NCI-H2196 treated with DMSO at 0.1 percent for 48 hours (cell line): ENCODE measurements around the gene AGAP2.
A peak's percentile ranks its signal among the peaks of the same experiment; 100 is the strongest.

Experiments used
- DNase-seq: peaks from one replicate; lab custom pipeline; 2025; ENCODE audit not compliant: unreplicated experiment; lab: John Stamatoyannopoulos, UW

The AGAP2 gene

DNA sequence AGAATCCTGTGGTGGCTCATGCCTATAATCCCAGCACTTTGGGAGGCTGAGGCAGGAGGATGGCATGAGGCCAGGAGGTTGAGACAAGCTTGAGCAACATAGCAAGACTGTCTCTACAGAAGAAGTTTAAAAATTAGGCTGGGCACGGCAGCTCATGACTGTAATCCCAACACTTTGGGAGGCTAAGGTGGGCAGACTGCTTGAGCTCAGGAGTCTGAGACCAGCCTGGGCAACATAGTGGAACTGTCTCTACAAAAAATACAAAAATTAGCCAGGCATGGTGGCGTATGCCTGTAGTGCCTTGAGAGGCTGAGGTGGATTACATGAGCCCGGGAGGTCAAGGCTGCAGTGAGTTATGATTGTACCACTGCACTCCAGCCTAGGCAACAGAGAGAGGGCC, 29.3 kb upstream of the AGAP2 start:
- no peak for DNase-seq

DNA sequence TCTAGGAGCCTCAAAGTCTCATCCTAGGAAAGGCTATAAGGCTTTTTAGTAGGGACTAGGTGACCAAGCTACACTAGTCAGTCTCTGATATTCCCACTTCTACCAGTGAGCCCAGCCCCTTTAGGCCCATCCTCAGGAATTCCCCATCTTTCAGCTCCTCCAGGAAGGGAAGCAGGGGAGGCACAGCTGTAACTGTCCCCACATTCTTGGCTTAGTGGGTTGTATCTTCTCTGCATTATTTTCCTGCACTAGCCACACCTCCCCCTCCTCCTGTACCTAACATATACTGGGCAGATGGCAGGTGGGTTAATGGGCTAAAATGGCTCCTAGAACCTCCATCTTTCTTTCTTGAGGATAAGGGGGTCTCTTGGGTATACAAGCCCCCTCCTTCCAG, 28.8 kb upstream of the AGAP2 start:
- no peak for DNase-seq

DNA sequence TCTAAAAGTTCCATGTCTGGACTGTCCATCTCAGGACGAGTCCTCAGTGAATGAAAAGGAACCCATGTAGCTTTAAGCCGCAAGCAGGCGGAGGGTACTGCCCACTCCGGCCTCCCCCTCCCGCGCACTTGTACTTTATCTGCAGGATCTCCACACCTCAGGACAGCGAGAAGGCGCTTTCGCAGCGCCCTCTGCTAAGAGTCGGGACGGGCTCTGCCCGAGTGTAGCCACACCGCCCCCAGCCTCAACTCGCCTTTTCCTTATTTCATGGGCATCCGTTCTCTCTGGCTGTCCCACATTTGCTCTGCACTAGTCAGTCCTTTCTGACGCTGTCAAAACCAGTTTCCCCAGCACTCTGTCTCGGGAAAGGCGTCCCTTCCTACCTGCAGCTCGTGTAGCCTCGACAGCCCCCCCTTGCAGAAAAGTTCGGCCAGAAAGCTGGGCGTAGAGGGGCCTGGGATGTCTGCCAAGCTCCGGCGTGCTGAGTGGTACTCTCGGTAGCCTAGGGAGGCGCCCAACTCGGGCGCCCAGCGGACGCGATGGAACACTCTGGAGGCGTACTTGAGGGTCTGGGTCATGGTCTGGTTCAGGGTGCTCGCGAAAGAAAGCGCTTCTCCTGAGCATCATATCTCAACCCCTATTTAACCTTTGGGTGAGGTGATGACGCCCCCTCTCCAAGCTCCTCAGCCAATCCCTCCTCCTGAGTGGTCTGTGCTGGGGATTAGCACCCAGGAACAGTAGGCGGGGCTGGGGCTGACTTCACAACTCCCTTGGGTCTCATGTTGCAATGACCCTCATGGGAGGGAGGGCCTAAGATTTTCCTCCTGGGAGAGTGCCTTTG, 28.1 kb upstream of the AGAP2 start, which contains the start of gene CYP27B1:
Gene CYP27B1 (minus strand): TSS at position 615 of the 841 bp plus-strand sequence. CDS start 37 bp downstream, at position 578.
- no peak for DNase-seq

DNA sequence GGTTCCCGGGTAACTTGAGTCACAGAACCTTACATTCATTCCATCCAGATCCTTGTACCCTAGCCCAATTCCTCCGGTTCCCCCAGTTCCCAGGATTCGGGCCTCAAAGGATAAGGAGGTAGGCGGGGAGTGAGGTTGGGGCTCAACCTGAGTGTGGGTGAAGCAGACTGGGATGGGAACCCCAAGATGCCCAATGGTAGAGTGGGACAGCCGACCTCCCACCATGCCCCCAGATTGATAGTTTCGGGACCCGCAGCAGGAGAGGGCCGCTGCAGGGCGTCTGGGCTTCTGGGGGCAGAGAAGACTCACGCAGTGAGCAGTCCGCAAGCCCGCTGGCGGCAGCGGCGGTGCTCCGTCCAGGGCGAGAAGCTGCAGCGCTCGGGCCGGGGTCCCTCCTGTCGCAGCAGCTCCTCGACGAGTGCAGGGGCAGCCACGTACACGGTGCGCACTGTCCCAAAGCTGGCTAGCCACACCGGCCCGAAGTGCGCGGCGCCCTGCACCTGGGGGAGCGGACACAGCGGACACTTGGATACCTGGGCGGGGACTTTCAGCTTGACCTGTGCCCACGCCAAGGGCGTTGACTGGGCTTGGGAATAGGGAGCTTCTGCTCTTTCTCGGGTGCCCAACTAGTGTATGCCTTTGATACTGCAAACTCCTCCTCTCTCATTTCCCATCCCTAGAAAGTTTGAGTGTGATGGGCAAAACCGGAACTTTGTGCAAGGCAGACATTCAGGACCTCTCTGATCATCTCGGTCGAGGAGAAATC, 27.3 kb upstream of the AGAP2 start:
- DNase-seq: no peak

DNA sequence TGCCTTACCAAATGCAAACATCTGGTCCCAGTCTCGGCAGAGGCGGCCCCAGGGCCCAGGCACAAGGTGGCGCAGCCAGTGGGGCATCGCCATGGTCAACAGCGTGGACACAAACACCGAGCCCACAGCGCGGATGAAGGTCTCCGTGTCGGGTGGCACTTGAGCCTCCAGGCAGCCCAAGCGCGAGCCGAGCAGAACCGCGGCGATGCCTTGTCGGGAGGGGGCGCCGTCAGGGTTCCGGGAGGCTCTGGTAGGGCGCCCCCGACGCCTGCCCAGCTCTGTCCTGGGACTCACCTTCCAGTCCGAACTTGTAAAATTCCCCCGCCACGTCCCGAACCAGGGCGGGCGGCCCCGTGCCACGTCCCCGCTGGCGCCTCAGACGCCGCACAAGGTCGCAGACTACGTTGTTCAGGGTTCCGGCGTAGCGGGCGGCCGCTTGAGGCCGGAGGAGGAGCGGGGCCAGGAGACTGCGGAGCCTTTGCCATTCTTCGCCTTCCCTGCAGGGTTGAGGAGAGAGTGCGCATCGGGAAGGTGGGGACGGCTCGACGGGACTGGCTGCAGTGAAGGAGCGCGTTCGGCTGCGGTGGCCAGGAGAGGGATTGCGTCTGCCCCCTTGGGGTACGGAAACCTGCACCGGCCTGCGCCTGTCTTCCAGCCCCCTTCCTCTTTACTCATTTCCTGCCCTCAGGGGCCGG, 26.6 kb upstream of the AGAP2 start:
- DNase-seq: no peak

DNA sequence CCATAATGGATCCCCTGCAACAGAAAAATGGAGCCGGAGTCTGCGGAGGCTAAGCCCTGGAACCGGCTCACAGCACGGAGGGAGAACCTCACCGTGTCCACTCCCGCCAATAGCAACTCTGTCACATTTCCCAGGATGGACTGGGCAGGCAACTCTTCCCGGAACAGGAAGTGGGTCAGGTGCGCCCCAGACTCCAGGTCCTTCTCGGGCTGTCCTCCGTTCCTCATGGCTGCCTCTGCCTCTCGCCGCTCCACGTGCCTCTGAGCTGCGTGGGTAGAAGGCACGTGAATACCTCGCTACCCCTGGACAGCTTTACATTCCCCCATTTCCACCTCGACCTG, 26.1 kb upstream of the AGAP2 start:
- DNase-seq: no peak

DNA sequence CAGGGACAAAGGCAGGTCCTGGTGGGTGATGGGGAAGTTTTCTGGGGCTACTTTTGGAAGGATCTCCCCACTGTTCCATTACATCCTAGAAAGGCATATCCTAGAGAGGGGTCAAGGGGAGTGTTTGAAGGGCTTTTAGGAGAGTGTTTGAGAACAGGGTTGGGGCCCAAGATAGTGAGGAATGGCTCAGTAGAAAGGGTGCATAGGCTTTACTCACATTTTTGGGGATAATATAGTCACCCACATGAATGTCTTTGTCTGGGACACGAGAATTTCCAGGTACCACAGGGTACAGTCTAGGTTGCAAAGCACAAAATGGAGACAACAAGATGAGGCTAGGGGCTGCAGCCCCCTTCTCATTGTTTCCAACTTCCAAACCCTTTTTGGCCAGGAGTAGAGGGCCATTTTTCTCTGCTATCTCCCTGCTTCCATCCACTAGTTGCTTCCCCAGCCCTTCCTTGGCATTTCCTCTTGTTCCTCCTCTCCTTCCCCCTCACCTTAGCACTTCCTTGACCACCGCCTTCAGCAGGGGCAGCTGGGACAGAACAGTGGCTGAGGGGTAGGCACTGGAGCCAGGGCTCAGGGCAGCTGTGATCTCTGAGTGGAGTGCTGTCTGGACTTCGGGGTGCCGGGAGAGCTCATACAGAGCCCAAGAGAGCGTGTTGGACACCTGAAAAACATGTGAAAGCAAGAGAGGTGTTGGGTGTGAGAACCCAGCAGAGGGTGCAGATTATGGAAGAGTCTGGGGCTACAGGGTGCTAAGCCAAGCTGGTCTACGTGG, 25.5 kb upstream of the AGAP2 start:
- no peak for DNase-seq

DNA sequence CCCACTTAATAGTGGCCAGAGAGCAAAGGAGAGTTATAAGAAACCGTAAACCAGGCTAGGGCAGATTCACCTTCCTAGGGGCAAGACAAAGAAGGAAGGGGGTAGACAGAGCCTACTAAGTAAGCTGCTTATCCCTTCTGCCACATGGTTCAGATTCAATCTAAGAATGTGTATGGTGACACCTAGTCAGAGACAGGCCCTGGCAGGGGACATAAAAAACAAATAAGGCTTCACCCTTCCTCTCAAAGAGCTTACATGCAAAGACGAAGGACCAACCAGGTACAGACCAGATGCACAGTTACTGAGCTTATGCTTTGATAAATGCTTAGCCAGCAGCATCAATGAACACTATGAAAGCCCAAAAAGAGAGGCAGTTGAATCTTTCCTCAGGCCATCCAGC, 23.9 kb upstream of the AGAP2 start:
- no peak for DNase-seq

DNA sequence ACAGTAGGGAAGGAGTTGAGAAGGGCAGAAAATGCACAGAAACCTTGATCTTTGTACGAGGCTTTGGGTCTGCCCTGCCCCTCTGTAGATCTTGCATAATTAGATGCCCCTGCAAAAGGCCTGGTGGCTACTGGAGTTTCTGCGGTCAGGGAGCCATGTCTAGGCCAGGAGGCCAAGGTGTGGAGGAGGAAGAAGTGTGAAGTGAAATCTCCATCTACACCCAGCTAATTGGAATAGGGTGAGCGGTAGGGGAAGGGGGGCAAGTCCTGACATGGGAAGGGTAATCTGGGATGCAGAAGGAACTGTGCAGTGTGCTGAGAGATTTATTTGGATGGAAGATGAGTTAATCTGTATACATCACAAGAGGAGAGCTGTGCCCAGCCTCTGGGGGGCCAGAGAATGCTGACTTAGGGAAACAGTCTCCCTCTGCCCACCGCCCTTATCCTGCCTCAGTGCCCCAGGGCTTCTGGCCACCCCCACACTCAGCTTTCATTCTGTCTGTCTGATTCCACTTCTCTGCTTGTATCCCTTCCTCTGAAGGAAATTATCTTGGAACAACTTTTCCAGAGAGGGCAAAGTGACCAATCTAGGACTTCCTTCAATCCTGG, 23.0 kb upstream of the AGAP2 start:
- DNase-seq: no peak

DNA sequence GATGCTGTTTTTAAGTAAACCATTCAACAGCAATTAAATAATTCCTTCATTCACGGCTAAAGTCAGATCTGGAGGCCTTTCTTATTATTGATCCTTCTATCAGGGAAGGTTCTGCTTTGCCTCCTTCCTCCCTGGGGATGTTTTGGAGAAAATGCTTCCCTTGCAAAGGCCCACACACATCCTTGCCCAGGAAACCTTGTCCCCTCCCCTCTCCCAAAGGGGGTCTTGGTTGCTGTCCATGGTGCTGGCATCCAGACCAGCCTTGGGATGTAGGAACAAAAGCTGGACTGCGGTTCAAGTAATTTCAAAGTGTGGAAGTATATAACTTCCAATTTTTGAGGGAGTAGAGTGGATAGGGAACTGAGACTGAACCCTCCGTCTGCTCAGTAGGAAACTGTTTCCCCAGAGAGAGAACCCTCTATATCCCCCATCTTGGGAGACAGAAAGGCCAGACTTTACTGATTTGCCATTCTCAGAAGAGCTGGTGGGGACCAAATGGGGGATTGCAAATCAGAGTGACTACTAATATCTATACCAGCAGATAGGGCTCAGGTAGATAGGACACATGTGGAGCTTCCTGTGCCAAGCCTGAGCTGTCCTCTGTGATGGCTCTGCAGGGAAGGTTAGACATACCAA, 21.9 kb upstream of the AGAP2 start:
- no peak for DNase-seq

DNA sequence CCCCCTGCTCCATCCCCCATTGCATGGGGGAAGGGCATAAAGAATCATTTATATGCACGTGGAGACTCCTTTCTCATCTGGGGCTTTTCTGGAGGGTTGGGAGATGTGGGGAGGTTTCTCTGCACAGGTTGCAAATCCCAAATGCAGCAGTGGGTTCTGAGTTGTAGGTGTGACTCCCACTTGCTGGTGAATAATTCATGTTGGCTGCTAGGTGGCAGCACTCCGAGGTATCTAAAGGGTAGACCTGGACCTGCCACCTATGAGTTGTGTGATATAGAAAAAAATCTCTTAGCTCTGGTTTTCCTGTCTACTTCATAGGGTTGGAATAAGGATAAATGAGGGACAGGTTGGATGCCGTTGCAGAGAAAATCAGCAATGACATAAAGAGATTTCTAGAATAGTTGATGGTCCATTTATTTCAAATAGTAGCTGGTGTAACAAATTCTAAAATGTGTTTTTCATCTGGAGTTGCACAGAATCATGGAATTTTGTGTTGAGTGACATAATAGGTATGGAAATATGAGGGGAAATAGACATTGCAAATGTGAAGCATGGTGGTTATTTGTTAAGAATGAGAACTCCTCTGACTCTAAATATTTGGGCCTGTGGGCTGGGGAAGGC, 20.9 kb upstream of the AGAP2 start:
- DNase-seq: peak; percentile 40

DNA sequence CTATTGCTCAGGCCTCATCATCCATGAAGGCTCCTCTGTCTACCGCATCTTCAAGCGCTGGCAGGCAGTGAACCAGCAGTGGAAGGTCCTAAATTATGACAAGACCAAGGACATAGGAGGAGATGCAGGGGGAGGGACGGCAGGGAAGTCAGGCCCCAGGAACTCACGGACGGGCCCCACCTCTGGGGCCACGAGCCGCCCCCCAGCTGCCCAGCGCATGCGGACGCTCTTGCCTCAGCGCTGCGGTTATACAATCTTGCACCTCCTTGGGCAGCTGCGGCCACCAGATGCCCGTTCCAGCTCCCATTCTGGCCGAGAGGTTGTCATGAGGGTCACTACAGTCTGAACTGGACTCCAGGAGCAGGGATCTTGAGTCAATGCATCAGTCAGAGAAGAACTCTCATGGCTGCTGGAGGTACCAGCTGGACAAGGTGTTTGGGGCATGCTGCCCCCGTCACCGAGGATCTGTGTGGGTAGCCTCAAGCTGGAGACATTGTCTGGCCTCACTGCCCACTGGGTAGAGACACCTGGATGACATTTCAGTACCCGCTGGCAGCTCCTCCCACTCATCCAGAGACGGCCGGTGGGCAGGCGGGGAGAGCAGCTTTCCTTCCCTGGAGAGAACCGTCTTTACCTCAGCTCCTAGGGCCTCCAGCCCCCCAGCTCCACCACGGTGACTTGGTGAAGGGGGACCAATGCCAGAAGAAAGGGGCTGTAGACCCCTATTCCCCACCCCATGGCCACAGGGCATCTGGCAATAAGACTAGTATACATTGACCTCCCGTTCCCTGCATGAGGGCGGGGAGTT, 20.2 kb upstream of the AGAP2 start:
- no peak for DNase-seq

DNA sequence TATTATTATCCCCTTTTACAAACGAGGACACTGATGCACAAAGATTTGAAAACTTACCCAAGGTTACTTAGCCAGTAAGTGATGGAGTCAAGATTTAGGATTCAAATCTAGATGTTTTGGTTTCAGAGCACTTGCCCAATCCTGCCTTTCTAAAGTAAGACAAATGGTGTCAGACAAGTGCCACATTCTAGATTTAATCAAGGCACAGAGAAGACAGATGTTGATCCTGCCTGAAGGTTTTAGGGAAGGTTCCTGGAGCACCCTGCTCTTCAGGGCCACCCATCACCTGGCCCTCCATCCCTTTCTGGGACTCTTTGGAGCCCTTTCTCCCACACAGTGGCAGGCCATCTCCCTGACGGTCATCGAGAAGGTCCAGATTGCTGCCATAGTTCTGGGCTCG, 19.2 kb upstream of the AGAP2 start:
- DNase-seq: no peak

DNA sequence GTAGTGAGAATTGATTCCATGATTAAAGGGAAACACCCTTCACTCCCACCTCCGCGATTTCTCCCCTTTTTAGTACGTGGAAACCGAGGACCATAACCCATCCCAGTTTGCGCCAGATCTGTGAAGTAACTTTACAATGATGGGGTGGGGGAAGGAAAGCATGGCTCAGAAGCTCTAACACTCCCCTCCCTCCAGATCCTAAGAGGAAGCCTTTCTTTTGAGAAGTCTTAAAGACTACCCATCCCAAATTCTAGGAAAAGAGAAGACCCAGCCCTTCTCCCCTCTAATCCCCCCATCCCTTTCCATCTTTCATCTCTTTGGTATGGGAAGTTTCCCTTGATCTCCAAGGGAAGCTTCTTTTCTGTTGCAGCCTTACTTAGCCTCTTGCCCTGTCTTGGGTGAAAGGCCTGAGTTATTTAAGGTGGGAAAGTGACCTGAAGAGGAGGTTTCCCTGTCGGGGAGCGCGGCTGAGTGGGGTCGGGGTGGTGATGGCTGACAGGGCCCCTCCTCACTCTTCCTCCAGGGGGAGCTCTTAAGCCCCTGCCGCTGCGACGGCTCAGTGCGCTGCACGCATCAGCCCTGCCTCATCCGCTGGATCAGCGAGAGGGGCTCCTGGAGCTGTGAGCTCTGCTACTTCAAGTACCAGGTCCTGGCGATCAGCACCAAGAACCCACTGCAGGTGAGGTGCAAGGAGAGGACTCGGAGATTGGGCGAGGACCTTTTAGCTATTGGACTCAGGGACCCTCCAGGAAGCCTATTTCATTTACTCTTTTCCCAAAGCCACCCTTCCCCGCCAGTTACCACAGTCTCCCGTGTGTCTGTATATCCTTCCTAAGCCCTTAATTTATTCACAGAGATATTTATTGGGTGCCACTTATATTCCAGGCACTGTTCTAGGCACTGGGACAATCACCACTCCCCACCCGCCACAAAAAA, 18.1 kb upstream of the AGAP2 start:
- no peak for DNase-seq

DNA sequence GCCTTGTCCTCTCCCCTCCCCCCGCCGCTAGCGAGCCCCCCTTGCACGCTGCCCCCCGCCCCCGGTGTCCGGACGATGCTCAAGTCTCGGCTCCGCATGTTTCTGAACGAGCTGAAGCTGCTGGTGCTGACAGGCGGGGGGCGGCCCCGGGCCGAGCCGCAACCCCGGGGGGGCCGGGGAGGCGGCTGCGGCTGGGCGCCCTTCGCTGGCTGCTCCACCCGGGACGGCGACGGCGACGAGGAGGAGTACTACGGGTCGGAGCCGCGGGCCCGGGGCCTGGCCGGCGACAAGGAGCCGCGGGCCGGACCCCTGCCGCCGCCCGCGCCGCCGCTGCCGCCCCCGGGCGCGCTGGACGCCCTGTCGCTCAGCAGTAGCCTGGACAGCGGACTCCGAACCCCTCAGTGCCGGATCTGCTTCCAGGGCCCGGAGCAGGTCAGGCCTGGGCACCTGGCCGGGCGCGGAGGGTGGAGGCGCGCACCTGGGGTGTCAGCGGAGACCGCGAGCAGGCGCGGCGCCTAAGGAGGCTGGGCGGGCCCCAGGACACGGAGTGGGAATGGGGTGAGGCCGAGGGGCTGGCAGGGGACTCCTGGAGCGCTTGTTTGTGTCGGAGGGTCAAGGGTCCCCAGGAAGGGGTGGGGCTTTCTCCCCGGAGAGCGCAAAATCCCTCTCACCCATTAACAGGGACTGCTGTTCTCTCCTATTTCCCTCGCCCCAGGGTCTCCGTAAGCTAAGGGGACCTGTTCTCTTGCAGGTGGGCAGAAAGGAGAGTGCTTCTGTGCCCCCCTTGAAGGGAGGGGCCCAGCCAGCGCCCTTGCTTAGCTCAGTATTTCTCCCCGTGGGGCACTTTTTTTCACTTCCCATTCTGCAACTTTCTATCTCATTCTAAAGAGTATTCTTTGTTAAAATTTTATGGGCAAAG, 17.2 kb upstream of the AGAP2 start:
- no peak for DNase-seq

DNA sequence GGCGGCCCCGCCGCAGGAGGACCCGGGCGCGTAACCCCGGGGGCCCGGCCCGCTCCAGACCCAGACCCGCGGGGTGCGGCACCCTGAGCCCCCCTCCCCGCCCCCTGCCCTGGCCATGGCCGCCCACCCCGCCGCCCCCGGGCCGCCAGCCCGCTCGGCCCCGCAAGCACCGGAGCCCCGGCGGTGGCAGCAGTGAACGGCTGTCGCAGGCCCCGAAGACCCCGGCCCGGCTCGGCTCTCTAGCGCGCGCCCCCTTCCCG, 16.6 kb upstream of the AGAP2 start:
- no peak for DNase-seq
